ENCODE data around the gene OSER1. TPM values are rescaled to one million over a fixed set of nuclear protein-coding genes. Genes with fewer than 3 reads are reported as not detected.

The OSER1 gene
- total and polyA plus RNA-seq, 12 donors: 16.4 to 37.3 (median 31.0) TPM

DNA sequence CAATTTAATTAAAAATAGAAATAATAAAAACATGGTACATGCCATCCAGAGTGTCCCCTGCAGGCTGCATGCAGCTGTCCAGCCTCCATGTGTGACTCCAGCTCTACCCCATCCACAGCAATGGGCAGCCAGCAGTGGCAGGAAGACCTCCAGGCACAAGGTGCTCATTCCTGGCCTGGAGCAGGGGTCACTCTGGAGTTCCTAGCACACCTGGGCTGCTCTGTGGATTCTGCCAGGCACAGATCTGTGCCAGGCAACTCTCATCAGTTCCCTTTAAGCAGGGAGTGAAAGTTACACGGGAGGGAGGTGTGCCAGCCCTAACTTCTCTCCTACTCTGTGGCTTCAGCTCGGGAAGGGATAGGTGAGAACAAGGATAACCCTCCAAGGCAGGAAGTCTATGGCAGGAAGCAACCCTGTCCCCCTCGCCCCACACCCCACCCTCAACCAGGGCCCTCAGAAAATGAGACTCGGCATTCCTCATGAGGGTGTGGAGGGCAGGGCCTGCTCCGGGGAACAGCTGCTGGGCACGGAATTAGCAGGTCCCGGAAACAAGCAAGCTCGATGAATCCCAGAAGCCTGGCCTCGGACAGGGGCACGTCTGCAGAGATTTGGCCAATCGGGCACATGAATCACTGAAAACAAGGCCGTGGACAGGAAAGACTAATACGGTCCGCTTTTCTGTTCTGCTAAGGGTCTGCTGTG is 33.6 kb downstream of the OSER1 start:
- intact Hi-C loops (cut with DNase I): loop anchor here in 1 of 10 donors (5.0 kb wide), 1 partner anchor 35 kb away; no protein-coding TSS in a partner anchor
- Histone ChIP-seq H3K27me3 (peaks cover 0 to 23% (median 0%) of the 10 kb centered on the region in 7 donors), H3K9me3 (no peaks in the 10 kb centered on the region), H3K4me3 (no peak overlapping the region), H3K27ac (peak overlapping the region in 9 of 10 donors; percentile 27 to 97 (median 88)), H3K4me1 (peaks cover 3 to 90% (median 32%) of the 10 kb centered on the region in 9 donors), H3K36me3 (no peaks in the 10 kb centered on the region)
- no peak for TF ChIP-seq CTCF (IDR thresholded peaks at IDR 0.05)
- DNase-seq: no peak
- peak in 5 of 8 donors; percentile 5 to 73 (median 16) for ATAC-seq
- WGBS, 2 donors: 26 to 53% methylated on average over 14 of the region's 14 CpGs

GRCh38 chr20:44174996-44175765 is 35.4 kb downstream of the OSER1 start:
- peak overlapping the region in 9 of 10 donors; percentile 22 to 96 (median 50) for H3K27ac ChIP-seq
- peak; percentile 16 to 63 (median 48) for ATAC-seq
- H3K4me3 ChIP-seq: no peak overlapping the region
- WGBS, 2 donors: 58 to 66% methylated on average over 13 of the region's 13 CpGs
- H3K36me3 ChIP-seq: no peaks in the 10 kb centered on the region
- intact Hi-C loops (cut with DNase I): loop anchor here in 1 of 10 donors (5.0 kb wide), 1 partner anchor 33 kb away; no protein-coding TSS in a partner anchor
- peaks cover 0 to 26% (median 0%) of the 10 kb centered on the region in 7 donors for H3K27me3 ChIP-seq
- H3K9me3 ChIP-seq: no peaks in the 10 kb centered on the region
- DNase-seq: peak; percentile 39
- peaks cover 10 to 92% (median 44%) of the 10 kb centered on the region in 9 donors for H3K4me1 ChIP-seq
- no peak for TF ChIP-seq CTCF (IDR thresholded peaks at IDR 0.05)

- intact Hi-C loops (cut with DNase I): no loop called here
- no peak overlapping the region for H3K4me3 ChIP-seq
- H3K27me3 ChIP-seq: peaks cover 0 to 20% (median 0%) of the 10 kb centered on the region in 7 donors
- no peaks in the 10 kb centered on the region for H3K36me3 ChIP-seq
- peak overlapping the region in 2 of 10 donors; percentile 11 to 65 for H3K27ac ChIP-seq
- DNase-seq (no peak), ATAC-seq (no peak)
- TF ChIP-seq CTCF (IDR thresholded peaks at IDR 0.05): no peak
- WGBS, 2 donors: 77 to 81% methylated on average over 8 of the region's 8 CpGs
- no peaks in the 10 kb centered on the region for H3K9me3 ChIP-seq
- peaks cover 10 to 94% (median 41%) of the 10 kb centered on the region in 9 donors for H3K4me1 ChIP-seq
Observed at GRCh38 chr20:44173846-44174245, 36.7 kb downstream of the OSER1 start.

- DNase-seq (no peak), ATAC-seq (no peak)
- intact Hi-C loops (cut with DNase I): no loop called here
- peaks cover 10 to 92% (median 41%) of the 10 kb centered on the region in 9 donors for H3K4me1 ChIP-seq
- no peak overlapping the region for H3K4me3 ChIP-seq
- TF ChIP-seq CTCF (IDR thresholded peaks at IDR 0.05): no peak
- WGBS, 2 donors: 60 to 74% methylated on average over 5 of the region's 5 CpGs
- peaks cover 0 to 20% (median 0%) of the 10 kb centered on the region in 7 donors for H3K27me3 ChIP-seq
- no peaks in the 10 kb centered on the region for H3K9me3 ChIP-seq
- no peaks in the 10 kb centered on the region for H3K36me3 ChIP-seq
- H3K27ac ChIP-seq: peak overlapping the region in 5 of 10 donors; percentile 11 to 65 (median 17)
Observed at GRCh38 chr20:44173116-44173515, 37.5 kb downstream of the OSER1 start.
